NB4 (cell line): ENCODE results near the gene PTPRZ1.

Experiments used
- POLR2A ChIP-seq: IDR thresholded peaks from 2 replicates; pipeline ENCODE4 v1.6.1; 2011; ENCODE audit warnings: mild to moderate bottlenecking; ENCODE audit not compliant: insufficient read length; ENCODE audit errors: extremely low read depth
- TF ChIP-seq, protein P1 (sequence below): IDR thresholded peaks from one replicate; pipeline ENCODE4 v1.5.1; 2012; ENCODE audit warnings: low read depth, low read length

DNA sequence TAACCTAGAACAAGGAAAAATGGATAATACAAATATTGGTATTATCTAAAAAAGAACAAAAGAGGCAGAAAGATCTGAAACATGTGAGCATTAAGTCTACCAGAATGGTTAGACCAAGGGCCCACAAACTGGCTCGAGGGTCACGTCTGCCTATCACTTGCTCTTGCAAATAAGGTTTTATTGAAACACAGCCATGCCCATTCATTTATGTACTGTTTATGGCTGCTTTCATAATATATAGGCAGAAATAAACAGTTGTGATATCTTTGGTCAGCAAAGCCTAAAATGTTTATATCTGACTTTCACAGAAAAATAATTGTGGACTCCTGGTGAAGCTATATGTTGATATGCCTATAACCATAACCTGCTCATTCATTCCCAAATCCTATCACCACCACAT, 199.3 kb downstream of the PTPRZ1 start:
- no peak for TF ChIP-seq POLR2A
- TF ChIP-seq, protein P1, sequence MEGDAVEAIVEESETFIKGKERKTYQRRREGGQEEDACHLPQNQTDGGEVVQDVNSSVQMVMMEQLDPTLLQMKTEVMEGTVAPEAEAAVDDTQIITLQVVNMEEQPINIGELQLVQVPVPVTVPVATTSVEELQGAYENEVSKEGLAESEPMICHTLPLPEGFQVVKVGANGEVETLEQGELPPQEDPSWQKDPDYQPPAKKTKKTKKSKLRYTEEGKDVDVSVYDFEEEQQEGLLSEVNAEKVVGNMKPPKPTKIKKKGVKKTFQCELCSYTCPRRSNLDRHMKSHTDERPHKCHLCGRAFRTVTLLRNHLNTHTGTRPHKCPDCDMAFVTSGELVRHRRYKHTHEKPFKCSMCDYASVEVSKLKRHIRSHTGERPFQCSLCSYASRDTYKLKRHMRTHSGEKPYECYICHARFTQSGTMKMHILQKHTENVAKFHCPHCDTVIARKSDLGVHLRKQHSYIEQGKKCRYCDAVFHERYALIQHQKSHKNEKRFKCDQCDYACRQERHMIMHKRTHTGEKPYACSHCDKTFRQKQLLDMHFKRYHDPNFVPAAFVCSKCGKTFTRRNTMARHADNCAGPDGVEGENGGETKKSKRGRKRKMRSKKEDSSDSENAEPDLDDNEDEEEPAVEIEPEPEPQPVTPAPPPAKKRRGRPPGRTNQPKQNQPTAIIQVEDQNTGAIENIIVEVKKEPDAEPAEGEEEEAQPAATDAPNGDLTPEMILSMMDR: no peak
